Measurements from ENCODE around the gene MAD1L1.

DNA sequence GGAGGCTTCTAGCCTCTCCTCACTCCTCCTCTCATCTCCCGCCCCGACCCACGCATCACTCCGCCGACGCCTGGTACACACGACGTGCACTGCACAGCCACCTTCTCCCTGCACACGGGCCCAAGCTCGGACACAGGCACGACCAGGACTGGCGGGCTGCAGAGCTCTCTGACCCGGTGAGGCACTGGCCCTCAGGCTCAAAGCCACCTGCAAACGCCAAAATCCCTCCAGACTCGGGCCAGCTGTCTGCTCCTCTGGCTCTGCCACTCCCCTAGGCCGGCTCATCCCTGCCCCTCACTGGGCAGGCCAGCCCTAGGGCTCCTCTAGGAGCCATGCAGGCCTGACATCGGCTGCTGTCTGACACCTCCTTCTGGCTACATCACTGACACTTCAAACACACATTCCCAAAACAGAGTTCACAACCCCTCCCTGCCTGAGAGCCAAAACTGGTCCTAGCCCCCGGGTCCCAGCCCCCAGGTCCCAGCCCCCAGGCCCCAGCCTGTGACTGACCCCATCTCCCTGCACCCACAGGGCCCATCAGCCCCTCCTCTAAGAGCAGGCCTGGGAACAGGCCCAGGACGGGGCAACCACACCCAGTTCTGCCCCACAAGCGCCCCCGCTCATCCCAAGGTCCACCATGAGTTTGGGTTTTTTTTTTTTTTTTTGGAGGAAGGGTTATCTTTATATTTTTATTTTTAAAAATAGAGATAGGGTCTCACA lies 35.1 kb downstream of the MAD1L1 start:
- TF ChIP-seq, protein P1, sequence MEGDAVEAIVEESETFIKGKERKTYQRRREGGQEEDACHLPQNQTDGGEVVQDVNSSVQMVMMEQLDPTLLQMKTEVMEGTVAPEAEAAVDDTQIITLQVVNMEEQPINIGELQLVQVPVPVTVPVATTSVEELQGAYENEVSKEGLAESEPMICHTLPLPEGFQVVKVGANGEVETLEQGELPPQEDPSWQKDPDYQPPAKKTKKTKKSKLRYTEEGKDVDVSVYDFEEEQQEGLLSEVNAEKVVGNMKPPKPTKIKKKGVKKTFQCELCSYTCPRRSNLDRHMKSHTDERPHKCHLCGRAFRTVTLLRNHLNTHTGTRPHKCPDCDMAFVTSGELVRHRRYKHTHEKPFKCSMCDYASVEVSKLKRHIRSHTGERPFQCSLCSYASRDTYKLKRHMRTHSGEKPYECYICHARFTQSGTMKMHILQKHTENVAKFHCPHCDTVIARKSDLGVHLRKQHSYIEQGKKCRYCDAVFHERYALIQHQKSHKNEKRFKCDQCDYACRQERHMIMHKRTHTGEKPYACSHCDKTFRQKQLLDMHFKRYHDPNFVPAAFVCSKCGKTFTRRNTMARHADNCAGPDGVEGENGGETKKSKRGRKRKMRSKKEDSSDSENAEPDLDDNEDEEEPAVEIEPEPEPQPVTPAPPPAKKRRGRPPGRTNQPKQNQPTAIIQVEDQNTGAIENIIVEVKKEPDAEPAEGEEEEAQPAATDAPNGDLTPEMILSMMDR (conservative IDR thresholded peaks at IDR 0.05) = no peak
- TF ChIP-seq EZH2 (IDR thresholded peaks at IDR 0.05; ENCODE audit: low read depth) = no peak

All from PC-9 (cell line).